ES-I3 (cell line): Measurements from ENCODE around the gene TDRD3.

Source experiments
- H3K36me3 ChIP-seq: 2 replicates; pipeline ENCODE4 v1.6.1; 2013; ENCODE audit warnings: mild to moderate bottlenecking, low read length, control low read depth, moderate library complexity; ENCODE audit not compliant: insufficient read depth
- H3K4me1 ChIP-seq: 2 replicates; pipeline ENCODE4 v1.6.1; 2013; ENCODE audit warnings: mild to moderate bottlenecking, control low read depth, low read length; ENCODE audit not compliant: insufficient read depth
- H3K9ac ChIP-seq: 2 replicates; pipeline ENCODE4 v1.6.1; 2013; ENCODE audit warnings: low read depth, mild to moderate bottlenecking, low read length, moderate library complexity
- H3K9me3 ChIP-seq: 2 replicates; pipeline ENCODE4 v1.6.1; 2013; ENCODE audit warnings: mild to moderate bottlenecking, low read length, moderate library complexity; ENCODE audit not compliant: control insufficient read depth, insufficient read depth

The TDRD3 gene

GRCh38 chr13:60514891-60515290 lies 117.9 kb downstream of the TDRD3 start:
- Histone ChIP-seq H3K9ac (no peak overlapping the region), H3K4me1 (no peaks in the 10 kb centered on the region), H3K36me3 (0 out of 2 replicates have a peak, but pooled peaks cover 4% of the 10 kb centered on the region), H3K9me3 (peaks cover 3% of the 10 kb centered on the region; the same call in 1 of the 2 replicates)

GRCh38 chr13:60519496-60519895 lies 122.5 kb downstream of the TDRD3 start:
- Histone ChIP-seq H3K9me3 (no peaks in the 10 kb centered on the region), H3K4me1 (no peaks in the 10 kb centered on the region; the same call in 1 of the 2 replicates), H3K36me3 (no peaks in the 10 kb centered on the region), H3K9ac (no peak overlapping the region)

GRCh38 chr13:60520902-60521569 lies 124.0 kb downstream of the TDRD3 start:
- Histone ChIP-seq H3K9ac (no peak overlapping the region), H3K36me3 (no peaks in the 10 kb centered on the region), H3K4me1 (no peaks in the 10 kb centered on the region; the same call in 1 of the 2 replicates), H3K9me3 (no peaks in the 10 kb centered on the region)

- Histone ChIP-seq H3K4me1 (no peaks in the 10 kb centered on the region), H3K36me3 (no peaks in the 10 kb centered on the region; the same call in 1 of the 2 replicates), H3K9me3 (no peaks in the 10 kb centered on the region), H3K9ac (no peak overlapping the region)
Observed at GRCh38 chr13:60538566-60538965, 141.5 kb downstream of the TDRD3 start.

GRCh38 chr13:60540276-60540675 lies 143.3 kb downstream of the TDRD3 start:
- H3K4me1 ChIP-seq = no peaks in the 10 kb centered on the region
- H3K36me3 ChIP-seq = no peaks in the 10 kb centered on the region
- H3K9ac ChIP-seq = no peak overlapping the region
- no peaks in the 10 kb centered on the region for H3K9me3 ChIP-seq

GRCh38 chr13:60562096-60562780 lies 165.2 kb downstream of the TDRD3 start:
- Histone ChIP-seq H3K9me3 (no peaks in the 10 kb centered on the region), H3K4me1 (peaks cover 8% of the 10 kb centered on the region; the same call in 1 of the 2 replicates), H3K9ac (no peak overlapping the region), H3K36me3 (no peaks in the 10 kb centered on the region)

GRCh38 chr13:60571571-60571970 lies 174.6 kb downstream of the TDRD3 start:
- H3K9ac ChIP-seq = no peak overlapping the region
- H3K9me3 ChIP-seq = no peaks in the 10 kb centered on the region
- H3K36me3 ChIP-seq = no peaks in the 10 kb centered on the region
- H3K4me1 ChIP-seq = peaks cover 37% of the 10 kb centered on the region

- Histone ChIP-seq H3K36me3 (no peaks in the 10 kb centered on the region), H3K4me1 (peaks cover 32% of the 10 kb centered on the region), H3K9ac (no peak overlapping the region), H3K9me3 (no peaks in the 10 kb centered on the region)
Observed at GRCh38 chr13:60572003-60572798, 175.2 kb downstream of the TDRD3 start.

GRCh38 chr13:60572855-60573254 lies 175.8 kb downstream of the TDRD3 start:
- H3K9me3 ChIP-seq = no peaks in the 10 kb centered on the region
- H3K36me3 ChIP-seq = no peaks in the 10 kb centered on the region
- no peak overlapping the region for H3K9ac ChIP-seq
- H3K4me1 ChIP-seq = peaks cover 32% of the 10 kb centered on the region

- Histone ChIP-seq H3K4me1 (peaks cover 36% of the 10 kb centered on the region), H3K36me3 (no peaks in the 10 kb centered on the region), H3K9me3 (no peaks in the 10 kb centered on the region), H3K9ac (no peak overlapping the region)
Observed at GRCh38 chr13:60574735-60575134, 177.7 kb downstream of the TDRD3 start.

GRCh38 chr13:60575142-60575541 lies 178.1 kb downstream of the TDRD3 start:
- no peaks in the 10 kb centered on the region for H3K9me3 ChIP-seq
- no peak overlapping the region for H3K9ac ChIP-seq
- no peaks in the 10 kb centered on the region for H3K36me3 ChIP-seq
- H3K4me1 ChIP-seq = peaks cover 36% of the 10 kb centered on the region

- H3K9me3 ChIP-seq = no peaks in the 10 kb centered on the region
- H3K4me1 ChIP-seq = peaks cover 27% of the 10 kb centered on the region
- no peak overlapping the region for H3K9ac ChIP-seq
- H3K36me3 ChIP-seq = no peaks in the 10 kb centered on the region
Observed at GRCh38 chr13:60577761-60578160, 180.7 kb downstream of the TDRD3 start.

GRCh38 chr13:60583196-60583888 lies 186.3 kb downstream of the TDRD3 start:
- Histone ChIP-seq H3K36me3 (no peaks in the 10 kb centered on the region), H3K9me3 (0 out of 2 replicates have a peak, but pooled peaks cover 6% of the 10 kb centered on the region), H3K4me1 (peaks cover 30% of the 10 kb centered on the region), H3K9ac (peak overlapping the region; percentile 33)
